Smooth muscle cell (in vitro differentiated cells): ENCODE measurements around the gene RNASET2. TPM values are rescaled to one million over a fixed set of nuclear protein-coding genes. Genes with fewer than 3 reads are reported as not detected.

Experiments
- DNase-seq: peaks from one replicate; lab custom pipeline; 2025; ENCODE audit not compliant: unreplicated experiment; lab: John Stamatoyannopoulos, UW
- H2AFZ ChIP-seq: fragments of 200-600 bp; sonication (generic); 2 replicates; pipeline ENCODE4 v1.6.0; 2016; ENCODE audit warnings: antibody characterized with exemption, low read depth, mild to moderate bottlenecking
- H3F3A ChIP-seq: fragments of 200-600 bp; sonication (generic); 2 replicates; pipeline ENCODE4 v1.6.0; 2017; ENCODE audit warnings: antibody characterized with exemption, low read depth
- H3K27ac ChIP-seq: fragments of 200-600 bp; sonication (generic); 2 replicates; pipeline ENCODE4 v1.5.1; 2016; ENCODE audit warnings: low read depth, mild to moderate bottlenecking
- H3K27me3 ChIP-seq: fragments of 200-600 bp; sonication (generic); 2 replicates; pipeline ENCODE4 v1.6.1; 2016; ENCODE audit warnings: low read depth, mild to moderate bottlenecking
- H3K36me3 ChIP-seq: fragments of 200-600 bp; sonication (generic); 2 replicates; pipeline ENCODE4 v1.5.1; 2016; ENCODE audit warnings: low read depth
- H3K4me1 ChIP-seq: fragments of 200-600 bp; sonication (generic); 2 replicates; pipeline ENCODE4 v1.5.1; 2016; ENCODE audit warnings: low read depth
- H3K4me2 ChIP-seq: fragments of 200-600 bp; sonication (generic); 2 replicates; pipeline ENCODE4 v1.6.0; 2016; ENCODE audit warnings: mild to moderate bottlenecking
- H3K4me3 ChIP-seq: fragments of 200-600 bp; sonication (generic); 2 replicates; pipeline ENCODE4 v1.5.1; 2016; ENCODE audit warnings: mild to moderate bottlenecking
- H3K79me2 ChIP-seq: fragments of 200-600 bp; sonication (generic); 2 replicates; pipeline ENCODE4 v1.6.0; 2016; ENCODE audit warnings: low read depth, mild to moderate bottlenecking
- H3K9ac ChIP-seq: fragments of 200-600 bp; sonication (generic); 2 replicates; pipeline ENCODE4 v1.6.0; 2016; ENCODE audit warnings: low read depth
- H3K9me3 ChIP-seq: fragments of 200-600 bp; sonication (generic); replicated peaks from 2 replicates; pipeline ENCODE4 v1.5.1; 2016; ENCODE audit warnings: low read depth
- H4K20me1 ChIP-seq: fragments of 200-600 bp; sonication (generic); 2 replicates; pipeline ENCODE4 v1.6.0; 2016; ENCODE audit warnings: low read depth
- WGBS: methylation state at CpG from one replicate; pipeline ENCODE4 v1.1.7; 2016; ENCODE audit warnings: low lambda C conversion rate; 5-methylcytosine and 5-hydroxymethylcytosine counted together
- polyA plus RNA-seq: library from polyadenylated mRNA; unstranded; fragments of >200 nt; fragmentation: Nextera tagmentation; extraction: Ambion mirVana; gene quantifications from 2 replicates; pipeline ENCODE4 v1.2.1, GENCODE V29; 2016
- total RNA-seq: library from RNA; depleted of rRNA; stranded (reverse); fragments of >200 nt; gene quantifications from 2 replicates; pipeline ENCODE4 v1.2.3, GENCODE V29; 2014
- TF ChIP-seq, protein P1 (sequence below): fragments of 200-600 bp; sonication (generic); IDR thresholded peaks from 2 replicates; pipeline ENCODE4 v1.5.1; 2017; ENCODE audit warnings: borderline replicate concordance, mild to moderate bottlenecking, antibody characterized with exemption; ENCODE audit not compliant: insufficient read depth, poor library complexity, severe bottlenecking

The RNASET2 gene
- total and polyA plus RNA-seq, 2 experiments from 2014 or later = 20.6 to 29.3 TPM

GRCh38 chr6:166907373-166907841, 48.9 kb downstream of the RNASET2 start:
- H3K4me1 ChIP-seq = peaks cover 3% of the 10 kb centered on the region
- 95% methylated on average over 7 of the region's 8 CpGs for WGBS
- no peak overlapping the region for H3K9ac ChIP-seq
- no peaks in the 10 kb centered on the region for H3K9me3 ChIP-seq
- TF ChIP-seq, protein P1, sequence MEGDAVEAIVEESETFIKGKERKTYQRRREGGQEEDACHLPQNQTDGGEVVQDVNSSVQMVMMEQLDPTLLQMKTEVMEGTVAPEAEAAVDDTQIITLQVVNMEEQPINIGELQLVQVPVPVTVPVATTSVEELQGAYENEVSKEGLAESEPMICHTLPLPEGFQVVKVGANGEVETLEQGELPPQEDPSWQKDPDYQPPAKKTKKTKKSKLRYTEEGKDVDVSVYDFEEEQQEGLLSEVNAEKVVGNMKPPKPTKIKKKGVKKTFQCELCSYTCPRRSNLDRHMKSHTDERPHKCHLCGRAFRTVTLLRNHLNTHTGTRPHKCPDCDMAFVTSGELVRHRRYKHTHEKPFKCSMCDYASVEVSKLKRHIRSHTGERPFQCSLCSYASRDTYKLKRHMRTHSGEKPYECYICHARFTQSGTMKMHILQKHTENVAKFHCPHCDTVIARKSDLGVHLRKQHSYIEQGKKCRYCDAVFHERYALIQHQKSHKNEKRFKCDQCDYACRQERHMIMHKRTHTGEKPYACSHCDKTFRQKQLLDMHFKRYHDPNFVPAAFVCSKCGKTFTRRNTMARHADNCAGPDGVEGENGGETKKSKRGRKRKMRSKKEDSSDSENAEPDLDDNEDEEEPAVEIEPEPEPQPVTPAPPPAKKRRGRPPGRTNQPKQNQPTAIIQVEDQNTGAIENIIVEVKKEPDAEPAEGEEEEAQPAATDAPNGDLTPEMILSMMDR = no peak
- H3K27ac ChIP-seq = no peak overlapping the region
- no peak overlapping the region for H3K4me2 ChIP-seq
- H3K79me2 ChIP-seq = no peaks in the 10 kb centered on the region
- H3F3A ChIP-seq = no peaks in the 10 kb centered on the region
- H4K20me1 ChIP-seq = no peaks in the 10 kb centered on the region
- H3K4me3 ChIP-seq = no peak overlapping the region
- no peak for DNase-seq
- H2AFZ ChIP-seq = no peak overlapping the region
- H3K27me3 ChIP-seq = no peaks in the 10 kb centered on the region
- H3K36me3 ChIP-seq = no peaks in the 10 kb centered on the region

DNA sequence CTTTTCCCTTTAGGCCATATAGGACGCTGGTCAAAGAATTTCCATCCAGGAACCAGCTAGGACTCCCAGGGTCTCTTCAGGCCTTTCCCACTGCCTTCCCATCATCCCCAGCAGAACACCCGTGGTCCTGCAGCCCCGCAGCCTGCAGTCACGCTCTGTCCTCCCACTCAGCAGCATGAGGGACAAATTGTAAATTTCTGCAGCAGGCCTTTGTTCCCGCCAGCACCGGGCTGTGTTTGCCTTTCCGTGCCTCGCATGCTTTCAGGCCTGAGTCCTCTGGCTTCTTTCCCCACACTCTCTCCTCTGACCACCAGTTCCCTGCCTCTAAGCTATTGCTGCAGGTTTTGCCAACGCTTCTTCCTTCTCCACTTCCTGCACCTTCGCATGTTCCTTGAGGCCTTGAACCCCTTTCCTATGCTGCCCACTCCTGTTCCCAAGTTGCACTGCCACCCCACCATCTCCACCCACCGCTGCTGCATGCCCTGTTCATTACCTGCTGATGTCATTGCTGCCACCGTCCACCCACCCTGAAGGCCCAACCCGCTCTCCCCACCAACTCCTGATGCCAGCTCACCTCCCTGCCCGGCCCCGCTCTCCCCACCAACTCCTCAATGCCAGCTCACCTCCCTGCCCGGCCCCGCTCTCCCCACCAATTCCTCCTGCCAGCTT, 49.8 kb downstream of the RNASET2 start:
- Histone ChIP-seq H3K4me3 (no peak overlapping the region), H3K9me3 (no peaks in the 10 kb centered on the region), H3F3A (no peaks in the 10 kb centered on the region), H3K27me3 (no peaks in the 10 kb centered on the region), H4K20me1 (no peaks in the 10 kb centered on the region), H3K36me3 (no peaks in the 10 kb centered on the region), H2AFZ (no peak overlapping the region), H3K4me2 (no peak overlapping the region), H3K9ac (no peak overlapping the region), H3K27ac (no peak overlapping the region), H3K4me1 (peaks cover 3% of the 10 kb centered on the region), H3K79me2 (no peaks in the 10 kb centered on the region)
- 89% methylated on average over 12 of the region's 17 CpGs for WGBS
- TF ChIP-seq, protein P1 = no peak
- no peak for DNase-seq

GRCh38 chr6:166905505-166906134, 50.7 kb downstream of the RNASET2 start:
- H4K20me1 ChIP-seq = no peaks in the 10 kb centered on the region
- no peaks in the 10 kb centered on the region for H3K36me3 ChIP-seq
- no peaks in the 10 kb centered on the region for H3K9me3 ChIP-seq
- H3K27me3 ChIP-seq = no peaks in the 10 kb centered on the region
- DNase-seq = no peak
- H3K9ac ChIP-seq = no peak overlapping the region
- no peak overlapping the region for H3K27ac ChIP-seq
- WGBS = 94% methylated on average over 12 of the region's 12 CpGs
- H3K4me1 ChIP-seq = peaks cover 3% of the 10 kb centered on the region
- H3K79me2 ChIP-seq = no peaks in the 10 kb centered on the region
- no peak overlapping the region for H3K4me2 ChIP-seq
- H3K4me3 ChIP-seq = no peak overlapping the region
- H2AFZ ChIP-seq = no peak overlapping the region
- TF ChIP-seq, protein P1 = no peak
- H3F3A ChIP-seq = no peaks in the 10 kb centered on the region
